Stimulated activated effector memory CD8-positive, alpha-beta T cell treated with anti-CD3 and anti-CD28 coated beads, Interleukin-12 subunit alpha, Interleukin-12 subunit beta, amount 100 ng/mL, for 72 hours (primary cell): ENCODE data around the gene DHRSX.
A peak's percentile ranks its signal among the peaks of the same experiment; 100 is the strongest.
"Not testable (repeated sequence)": the region's sequence is repeated elsewhere in the genome, so short reads cannot be mapped to it uniquely, and the experiment has no call there.

ENCODE experiments used
- ATAC-seq: fragments of 150-1000 bp; cut with Tn5 transposase; 2 replicates; pipeline ENCODE4 v1.10.0; 2021
- DNase-seq, 2 donors: peaks; one replicate each; pipeline ENCODE4 v3.0.0; 2021 to 2022; ENCODE audit warnings: low spot score in 2 of 2
- H3K27ac Mint-ChIP-seq: one replicate; pipeline ENCODE4 v1.8.0; 2022; ENCODE audit warnings: mild to moderate bottlenecking, mixed read lengths
- H3K36me3 Mint-ChIP-seq: one replicate; pipeline ENCODE4 v1.8.0; 2022; ENCODE audit warnings: mild to moderate bottlenecking, mixed read lengths
- H3K4me1 Mint-ChIP-seq: one replicate; pipeline ENCODE4 v1.8.0; 2022; ENCODE audit warnings: mixed read lengths
- H3K4me3 Mint-ChIP-seq: one replicate; pipeline ENCODE4 v1.8.0; 2022; ENCODE audit warnings: mild to moderate bottlenecking, mixed read lengths
- H3K9me3 Mint-ChIP-seq: one replicate; pipeline ENCODE4 v1.8.0; 2022; ENCODE audit warnings: mixed read lengths

Gene DHRSX

GRCh38 chrX:2376166-2376565, 124.6 kb downstream of the DHRSX start:
- ATAC-seq, result no peak
- H3K4me1 Mint-ChIP-seq, result peaks cover 15% of the 10 kb centered on the region
- peaks cover 7% of the 10 kb centered on the region for H3K36me3 Mint-ChIP-seq
- no peak overlapping the region for H3K27ac Mint-ChIP-seq
- DNase-seq, result no peak
- H3K9me3 Mint-ChIP-seq, result no peaks in the 10 kb centered on the region
- H3K4me3 Mint-ChIP-seq, result no peak overlapping the region

- no peak for DNase-seq
- peaks cover 9% of the 10 kb centered on the region for H3K36me3 Mint-ChIP-seq
- H3K4me1 Mint-ChIP-seq, result peaks cover 17% of the 10 kb centered on the region
- no peak for ATAC-seq
- no peaks in the 10 kb centered on the region for H3K9me3 Mint-ChIP-seq
- peak overlapping the region; percentile 49 for H3K27ac Mint-ChIP-seq
- H3K4me3 Mint-ChIP-seq, result no peak overlapping the region
Observed at GRCh38 chrX:2374086-2374485, 126.7 kb downstream of the DHRSX start.

GRCh38 chrX:2373615-2374014, 127.2 kb downstream of the DHRSX start:
- DNase-seq (no peak), ATAC-seq (no peak)
- Mint-ChIP-seq H3K27ac (peak overlapping the region; percentile 49), H3K4me1 (peaks cover 17% of the 10 kb centered on the region), H3K36me3 (peaks cover 9% of the 10 kb centered on the region), H3K9me3 (no peaks in the 10 kb centered on the region), H3K4me3 (no peak overlapping the region)

- no peak for DNase-seq
- Mint-ChIP-seq H3K36me3 (peaks cover 9% of the 10 kb centered on the region), H3K27ac (peak overlapping the region; percentile 38), H3K9me3 (no peaks in the 10 kb centered on the region), H3K4me1 (peaks cover 17% of the 10 kb centered on the region), H3K4me3 (no peak overlapping the region)
- ATAC-seq, result no peak
Observed at GRCh38 chrX:2371026-2371711, 129.6 kb downstream of the DHRSX start.

- Mint-ChIP-seq H3K4me1 (peaks cover 17% of the 10 kb centered on the region), H3K9me3 (no peaks in the 10 kb centered on the region), H3K36me3 (peaks cover 9% of the 10 kb centered on the region), H3K27ac (peak overlapping the region; percentile 38), H3K4me3 (no peak overlapping the region)
- DNase-seq (no peak), ATAC-seq (no peak)
Observed at GRCh38 chrX:2370456-2370855, 130.3 kb downstream of the DHRSX start.

- Mint-ChIP-seq H3K36me3 (peaks cover 9% of the 10 kb centered on the region), H3K9me3 (peaks cover 5% of the 10 kb centered on the region), H3K27ac (no peak overlapping the region), H3K4me3 (no peak overlapping the region), H3K4me1 (peaks cover 17% of the 10 kb centered on the region)
- no peak for DNase-seq
- ATAC-seq, result no peak
Observed at GRCh38 chrX:2369206-2369605, 131.6 kb downstream of the DHRSX start.

- no peak overlapping the region for H3K4me3 Mint-ChIP-seq
- ATAC-seq (no peak), DNase-seq (no peak)
- no peaks in the 10 kb centered on the region for H3K36me3 Mint-ChIP-seq
- peaks cover 16% of the 10 kb centered on the region for H3K9me3 Mint-ChIP-seq
- H3K27ac Mint-ChIP-seq, result no peak overlapping the region
- H3K4me1 Mint-ChIP-seq, result no peaks in the 10 kb centered on the region
Observed at GRCh38 chrX:2360731-2361130, 140.0 kb downstream of the DHRSX start.

GRCh38 chrX:2359522-2359921, 141.3 kb downstream of the DHRSX start:
- not testable (repeated sequence) for ATAC-seq, H3K27ac Mint-ChIP-seq, H3K4me3 Mint-ChIP-seq, DNase-seq, H3K36me3 Mint-ChIP-seq, H3K4me1 Mint-ChIP-seq
- peaks cover 13% of the 10 kb centered on the region for H3K9me3 Mint-ChIP-seq

GRCh38 chrX:2351999-2352995, 148.5 kb downstream of the DHRSX start:
- no peaks in the 10 kb centered on the region for H3K4me1 Mint-ChIP-seq
- ATAC-seq (peak; percentile 69), DNase-seq (no peak)
- no peak overlapping the region for H3K27ac Mint-ChIP-seq
- H3K9me3 Mint-ChIP-seq, result no peaks in the 10 kb centered on the region
- H3K4me3 Mint-ChIP-seq, result no peak overlapping the region
- peaks cover 5% of the 10 kb centered on the region for H3K36me3 Mint-ChIP-seq

- DNase-seq, result no peak
- H3K9me3 Mint-ChIP-seq, result peaks cover 3% of the 10 kb centered on the region
- peaks cover 5% of the 10 kb centered on the region for H3K36me3 Mint-ChIP-seq
- H3K4me1 Mint-ChIP-seq, result no peaks in the 10 kb centered on the region
- no peak overlapping the region for H3K4me3 Mint-ChIP-seq
- no peak for ATAC-seq
- no peak overlapping the region for H3K27ac Mint-ChIP-seq
Observed at GRCh38 chrX:2351321-2351720, 149.5 kb downstream of the DHRSX start.

- H3K9me3 Mint-ChIP-seq, DNase-seq, H3K36me3 Mint-ChIP-seq, ATAC-seq, H3K4me1 Mint-ChIP-seq, H3K27ac Mint-ChIP-seq, H3K4me3 Mint-ChIP-seq: not testable (repeated sequence)
Observed at GRCh38 chrX:2350703-2351102, 150.1 kb downstream of the DHRSX start.

GRCh38 chrX:2350036-2350435, 150.7 kb downstream of the DHRSX start:
- not testable (repeated sequence) for H3K9me3 Mint-ChIP-seq, H3K36me3 Mint-ChIP-seq, H3K4me3 Mint-ChIP-seq, H3K4me1 Mint-ChIP-seq, H3K27ac Mint-ChIP-seq, DNase-seq, ATAC-seq

GRCh38 chrX:2348211-2348610, 152.6 kb downstream of the DHRSX start:
- peaks cover 6% of the 10 kb centered on the region for H3K4me1 Mint-ChIP-seq
- H3K4me3 Mint-ChIP-seq, result no peak overlapping the region
- H3K27ac Mint-ChIP-seq, result no peak overlapping the region
- DNase-seq, result no peak
- H3K36me3 Mint-ChIP-seq, result no peaks in the 10 kb centered on the region
- ATAC-seq, result no peak
- peaks cover 3% of the 10 kb centered on the region for H3K9me3 Mint-ChIP-seq

- Mint-ChIP-seq H3K9me3 (peaks cover 5% of the 10 kb centered on the region), H3K4me1 (peaks cover 8% of the 10 kb centered on the region), H3K4me3 (no peak overlapping the region), H3K27ac (no peak overlapping the region), H3K36me3 (no peaks in the 10 kb centered on the region)
- DNase-seq, result no peak
- no peak for ATAC-seq
Observed at GRCh38 chrX:2346158-2346557, 154.6 kb downstream of the DHRSX start.

GRCh38 chrX:2345562-2345961, 155.2 kb downstream of the DHRSX start:
- peaks cover 7% of the 10 kb centered on the region for H3K9me3 Mint-ChIP-seq
- H3K27ac Mint-ChIP-seq, result no peak overlapping the region
- ATAC-seq (no peak), DNase-seq (no peak)
- H3K4me1 Mint-ChIP-seq, result peaks cover 8% of the 10 kb centered on the region
- H3K36me3 Mint-ChIP-seq, result peaks cover 4% of the 10 kb centered on the region
- H3K4me3 Mint-ChIP-seq, result no peak overlapping the region

GRCh38 chrX:2343413-2343812, 157.4 kb downstream of the DHRSX start:
- peaks cover 8% of the 10 kb centered on the region for H3K4me1 Mint-ChIP-seq
- H3K27ac Mint-ChIP-seq, result no peak overlapping the region
- DNase-seq (no peak), ATAC-seq (no peak)
- peaks cover 17% of the 10 kb centered on the region for H3K9me3 Mint-ChIP-seq
- H3K4me3 Mint-ChIP-seq, result no peak overlapping the region
- peaks cover 17% of the 10 kb centered on the region for H3K36me3 Mint-ChIP-seq
